HepG2 (cell line): ENCODE data around the gene STMN1. TPM values are rescaled to one million over a fixed set of nuclear protein-coding genes. Genes with fewer than 3 reads are reported as not detected.
A peak's percentile ranks its signal among the peaks of the same experiment; 100 is the strongest.

Source experiments
- ARID5B ChIP-seq: IDR thresholded peaks from 2 replicates; pipeline ENCODE4 v1.4.0; 2020; ENCODE audit warnings: mild to moderate bottlenecking, missing genetic modification reagents
- BCL3 ChIP-seq: sonication (generic); formaldehyde crosslinking; IDR thresholded peaks from 2 replicates; pipeline ENCODE4 v1.5.1; 2020; ENCODE audit warnings: mild to moderate bottlenecking, missing genetic modification reagents, moderate library complexity
- ESRRA ChIP-seq: sonication (generic); formaldehyde crosslinking; IDR thresholded peaks from 2 replicates; pipeline ENCODE4 v1.5.1; 2020; ENCODE audit warnings: mild to moderate bottlenecking, low read depth, missing genetic modification reagents
- FOXA1 ChIP-seq, 2 experiments: fragments of 450-650 bp in 1 of 2; sonication (generic) in 1 of 2; formaldehyde crosslinking in 1 of 2; IDR thresholded peaks; 2 replicates each; pipeline versions ENCODE4 v1.4.0 to v1.6.1; 2016 to 2020; ENCODE audit warnings: missing genetic modification reagents in 1 of 2
- FOXK2 ChIP-seq: fragments of 450-650 bp; IDR thresholded peaks from 2 replicates; pipeline ENCODE4 v1.6.1; 2016
- GTF2F1 ChIP-seq: fragments of 150-350 bp; IDR thresholded peaks from 2 replicates; pipeline ENCODE4 v1.6.1; 2014; ENCODE audit warnings: low read length
- HOXA3 ChIP-seq: sonication (generic); formaldehyde crosslinking; IDR thresholded peaks from 2 replicates; pipeline ENCODE4 v1.5.0; 2020; ENCODE audit warnings: missing genetic modification reagents
- MAZ ChIP-seq, 2 experiments: sonication (generic) in 1 of 2; formaldehyde crosslinking in 1 of 2; IDR thresholded peaks; 2 replicates each; pipeline versions ENCODE4 v1.5.0 to v1.6.1; 2012 to 2020; ENCODE audit warnings: low read depth in 2 of 2, mild to moderate bottlenecking in 2 of 2, borderline replicate concordance in 1 of 2, improper control_type of control experiment in 1 of 2, low read length in 1 of 2, missing genetic modification reagents in 1 of 2, moderate library complexity in 1 of 2
- MLX ChIP-seq: IDR thresholded peaks from 2 replicates; pipeline ENCODE4 v1.6.1; 2016
- PHF5A ChIP-seq: IDR thresholded peaks from one replicate; pipeline ENCODE4 v1.6.1; 2018; ENCODE audit warnings: low read depth, missing genetic modification reagents; ENCODE audit not compliant: unreplicated experiment
- POLR2G ChIP-seq: fragments of 200-400 bp; formaldehyde crosslinking; IDR thresholded peaks from 2 replicates; pipeline ENCODE4 v1.6.1; 2018; ENCODE audit warnings: mild to moderate bottlenecking, low read depth, low read length, moderate library complexity
- RBM22 ChIP-seq: fragments of 200-400 bp; formaldehyde crosslinking; optimal IDR thresholded peaks from 2 replicates; pipeline ENCODE3; 2017; ENCODE audit warnings: mild to moderate bottlenecking, low read length, moderate library complexity
- SUZ12 ChIP-seq: fragments of 150-350 bp; IDR thresholded peaks from 2 replicates; pipeline ENCODE4 v1.6.1; 2014; ENCODE audit warnings: low read depth, low read length
- TFE3 ChIP-seq: IDR thresholded peaks from 2 replicates; pipeline ENCODE4 v1.6.1; 2016
- ZFP91 ChIP-seq: sonication (generic); formaldehyde crosslinking; IDR thresholded peaks from 2 replicates; pipeline ENCODE4 v1.9.0; 2022; ENCODE audit warnings: missing genetic modification reagents, mild to moderate bottlenecking, borderline replicate concordance
- ZFYVE20 ChIP-seq: sonication (generic); formaldehyde crosslinking; IDR thresholded peaks from 2 replicates; pipeline ENCODE4 v1.8.0; 2023; ENCODE audit warnings: low read depth, mild to moderate bottlenecking, moderate library complexity, missing genetic modification reagents, borderline replicate concordance
- ZNF232 ChIP-seq: sonication (generic); formaldehyde crosslinking; IDR thresholded peaks from 2 replicates; pipeline ENCODE4 v1.4.0; 2020; ENCODE audit warnings: missing genetic modification reagents, borderline replicate concordance
- ZNF260 ChIP-seq: sonication (generic); formaldehyde crosslinking; IDR thresholded peaks from 2 replicates; pipeline ENCODE4 v1.4.0; 2020; ENCODE audit warnings: missing genetic modification reagents, low read depth, mild to moderate bottlenecking, borderline replicate concordance
- ZNF629 ChIP-seq: sonication (generic); formaldehyde crosslinking; conservative IDR thresholded peaks from 2 replicates; pipeline ENCODE4 v1.5.0; 2020; ENCODE audit warnings: missing genetic modification reagents
- polyA plus RNA-seq, 8 experiments: library from polyadenylated mRNA; depleted of rRNA in 3 of 8; stranded (reverse) in 7 of 8; unstranded in 1 of 8; fragments of >200 nt; fragmentation: Illumina TruSeq in 4 of 8; extraction: Trizol in 4 of 8; gene quantifications; 2 replicates each; pipeline versions ENCODE4 v1.2.1 to v1.2.3, GENCODE V29; 2011 to 2016; ENCODE audit warnings: low read depth in 4 of 8, missing spikeins in 1 of 8, mixed read lengths in 1 of 8; ENCODE audit not compliant: insufficient read depth in 1 of 8
- total RNA-seq, 5 experiments: library from RNA; depleted of rRNA; stranded (reverse); fragments of >200 nt; fragmentation: Illumina TruSeq; extraction: Trizol; gene quantifications; 2 replicates each; pipeline ENCODE4 v1.2.3, GENCODE V29; 2016; ENCODE audit warnings: low read depth in 1 of 5

STMN1 gene
- total and polyA plus RNA-seq, 2 of the 13 experiments (the other 11 are each of a cell fraction or from before 2014, with no cell fraction given): 45.9 to 409 TPM

- TF ChIP-seq BCL3 (CRISPR knock-in tag): no peak
- TF ChIP-seq FOXA1 (IDR thresholded peaks at IDR 0.05): no peak
- TF ChIP-seq FOXA1 (CRISPR knock-in tag; IDR thresholded peaks at IDR 0.05): no peak
- no peak for TF ChIP-seq ESRRA (CRISPR knock-in tag)
- TF ChIP-seq MLX: peak; percentile 29; the same call in 1 of the 2 replicates
- peak; percentile 82 for TF ChIP-seq TFE3 (CRISPR knock-in tag)
- TF ChIP-seq ZNF629 (CRISPR knock-in tag): no peak
- no peak for TF ChIP-seq PHF5A (CRISPR knock-in tag)
- TF ChIP-seq ARID5B (CRISPR knock-in tag): no peak
- peak; percentile 28; the same call in 1 of the 2 replicates for TF ChIP-seq SUZ12
- peak; percentile 73; the same call in 1 of the 2 replicates for TF ChIP-seq MAZ (IDR thresholded peaks at IDR 0.05; ENCODE audit: borderline replicate concordance, low read depth, low read length)
- peak; percentile 65; the same call in 1 of the 2 replicates for TF ChIP-seq MAZ (CRISPR knock-in tag; IDR thresholded peaks at IDR 0.05; ENCODE audit: low read depth)
- TF ChIP-seq GTF2F1: no peak
- no peak for TF ChIP-seq RBM22
- TF ChIP-seq FOXK2: no peak
- TF ChIP-seq POLR2G: peak; percentile 88
- TF ChIP-seq ZNF260 (CRISPR knock-in tag): no peak
- no peak for TF ChIP-seq ZFYVE20 (CRISPR knock-in tag)
- no peak; the same call in 1 of the 2 replicates for TF ChIP-seq ZNF232
- TF ChIP-seq ZFP91 (CRISPR knock-in tag): no peak
- TF ChIP-seq HOXA3 (CRISPR knock-in tag): peak; percentile 75
Observed at GRCh38 chr1:25905680-25906643, at the start of gene STMN1 (continued).
